NCI-H2107 (cell line): ENCODE results near the gene MYNN.

Experiments
- DNase-seq: peaks from one replicate; lab custom pipeline; 2025; lab: John Stamatoyannopoulos, UW

Gene MYNN

DNA sequence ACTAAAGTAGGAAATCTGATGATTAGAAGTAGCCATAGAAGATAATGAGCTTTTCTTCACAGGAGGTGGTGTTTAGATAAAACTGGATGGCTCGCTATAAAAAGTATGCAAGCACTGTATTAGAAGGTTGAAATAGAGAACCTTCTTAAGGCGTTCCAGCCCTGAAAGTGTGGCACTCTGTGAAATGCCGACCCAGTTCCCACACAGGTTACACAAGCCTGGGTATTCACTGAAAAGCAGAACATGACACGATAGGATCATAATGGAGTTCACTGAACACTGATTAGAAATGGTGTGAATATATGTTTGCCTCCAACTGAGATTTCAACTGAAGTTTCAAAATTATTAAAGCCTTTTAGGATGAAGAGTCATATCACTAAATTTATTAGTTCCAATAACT lies 54.5 kb downstream of the MYNN start:
- no peak for DNase-seq

- no peak for DNase-seq
These were observed 62.3 kb downstream of the MYNN start for GRCh38 chr3:169835533-169835932.

- no peak for DNase-seq
These were observed 63.1 kb downstream of the MYNN start for GRCh38 chr3:169836078-169836941.

DNA sequence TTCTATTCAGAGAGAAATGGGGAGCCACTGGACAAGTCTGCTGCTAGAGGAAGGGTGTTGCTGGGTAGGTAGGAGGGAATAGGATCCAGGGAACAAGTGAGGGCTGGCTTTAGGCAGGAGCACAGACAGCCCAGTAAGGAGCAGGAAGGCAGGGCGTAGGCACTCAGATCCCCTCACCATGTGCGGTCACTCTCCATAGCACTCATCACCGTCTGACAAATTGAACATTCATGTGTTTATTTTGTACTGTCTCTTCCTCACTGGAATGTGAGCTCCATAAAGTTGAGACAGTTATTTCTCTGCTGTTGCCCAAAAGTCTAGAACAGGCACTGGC lies 63.7 kb downstream of the MYNN start:
- DNase-seq = no peak

DNA sequence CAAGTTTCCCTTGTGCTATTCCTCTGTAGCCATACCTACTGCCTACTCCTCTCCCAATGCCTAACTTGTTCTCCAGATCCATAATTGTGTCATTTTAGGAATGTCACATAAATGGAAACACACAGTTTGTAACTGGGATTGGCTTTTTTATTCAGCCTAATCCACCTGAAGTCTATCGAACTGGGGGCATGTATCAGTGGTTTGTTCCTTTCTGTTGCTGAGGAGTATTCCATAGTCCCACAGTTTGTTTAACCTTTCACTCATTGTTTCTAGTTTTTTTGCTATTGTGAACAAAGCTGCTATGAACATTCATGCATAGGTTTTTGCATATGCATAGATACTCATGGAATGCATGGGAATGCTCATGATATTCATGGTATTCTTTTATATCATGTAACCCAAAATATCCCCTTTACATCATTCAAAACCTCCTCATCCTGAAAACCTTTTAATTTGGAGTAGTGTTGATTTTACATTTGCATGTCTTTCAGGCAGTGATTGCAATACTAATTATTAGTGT lies 65.4 kb downstream of the MYNN start:
- DNase-seq = no peak
